ENCODE data around the gene NR5A1. TPM values are rescaled to one million over a fixed set of nuclear protein-coding genes. Genes with fewer than 3 reads are reported as not detected.

NR5A1 gene
- total RNA-seq, 1 donor from 2014 or later: not detected

- Histone ChIP-seq H3K27ac (no peak overlapping the region), H3K27me3 (ENCODE audit: low read depth) (peaks cover 26% of the 10 kb centered on the region), H3K9me3 (no peaks in the 10 kb centered on the region), H3K4me1 (no peaks in the 10 kb centered on the region), H3K4me3 (no peak overlapping the region), H3K36me3 (no peaks in the 10 kb centered on the region)
- DNase-seq (no peak), ATAC-seq (no peak)
- TF ChIP-seq CTCF (IDR thresholded peaks at IDR 0.05): no peak
- intact Hi-C loops (cut with DNase I): no loop called here
Measured at GRCh38 chr9:124471761-124472160, 35.4 kb downstream of the NR5A1 start.

- Histone ChIP-seq H3K36me3 (no peaks in the 10 kb centered on the region), H3K9me3 (no peaks in the 10 kb centered on the region), H3K4me1 (no peaks in the 10 kb centered on the region), H3K27ac (no peak overlapping the region), H3K4me3 (no peak overlapping the region), H3K27me3 (ENCODE audit: low read depth) (peaks cover 16% of the 10 kb centered on the region)
- DNase-seq (no peak), ATAC-seq (no peak)
- TF ChIP-seq CTCF (IDR thresholded peaks at IDR 0.05): no peak
- intact Hi-C loops (cut with DNase I): no loop called here
Measured at GRCh38 chr9:124470726-124471125, 36.5 kb downstream of the NR5A1 start.

DNA sequence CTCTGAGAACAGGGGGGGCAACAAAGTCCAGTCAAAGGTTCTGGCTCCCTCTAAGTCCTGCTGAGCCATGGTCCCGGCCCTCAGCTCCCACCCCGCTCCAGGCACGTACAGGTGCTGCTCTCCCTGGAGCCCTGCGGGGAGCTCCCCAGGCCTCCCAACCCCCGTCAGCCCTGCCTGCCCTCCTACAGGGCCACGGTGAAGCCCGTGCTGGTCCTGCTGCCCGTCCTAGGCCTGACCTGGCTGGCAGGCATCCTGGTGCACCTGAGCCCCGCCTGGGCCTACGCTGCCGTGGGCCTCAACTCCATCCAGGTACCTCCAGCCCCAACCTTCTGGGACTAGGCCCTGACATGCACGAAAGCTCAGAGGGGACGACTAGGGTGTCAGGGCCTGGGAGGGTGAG is 36.9 kb downstream of the NR5A1 start:
- ATAC-seq (no peak), DNase-seq (no peak)
- intact Hi-C loops (cut with DNase I): no loop called here
- TF ChIP-seq CTCF (IDR thresholded peaks at IDR 0.05): no peak
- Histone ChIP-seq H3K9me3 (no peaks in the 10 kb centered on the region), H3K36me3 (no peaks in the 10 kb centered on the region), H3K27me3 (ENCODE audit: low read depth) (peaks cover 12% of the 10 kb centered on the region), H3K4me1 (no peaks in the 10 kb centered on the region), H3K4me3 (no peak overlapping the region), H3K27ac (no peak overlapping the region)

- no peak for DNase-seq
- H3K4me3 ChIP-seq: no peak overlapping the region
- no peak for TF ChIP-seq CTCF (IDR thresholded peaks at IDR 0.05)
- H3K27ac ChIP-seq: no peak overlapping the region
- no peaks in the 10 kb centered on the region for H3K9me3 ChIP-seq
- peaks cover 6% of the 10 kb centered on the region for H3K27me3 ChIP-seq (ENCODE audit: low read depth)
- intact Hi-C loops (cut with DNase I): no loop called here
- no peaks in the 10 kb centered on the region for H3K4me1 ChIP-seq
- H3K36me3 ChIP-seq: no peaks in the 10 kb centered on the region
- no peak for ATAC-seq
Measured at GRCh38 chr9:124469011-124469832, 38.0 kb downstream of the NR5A1 start.

DNA sequence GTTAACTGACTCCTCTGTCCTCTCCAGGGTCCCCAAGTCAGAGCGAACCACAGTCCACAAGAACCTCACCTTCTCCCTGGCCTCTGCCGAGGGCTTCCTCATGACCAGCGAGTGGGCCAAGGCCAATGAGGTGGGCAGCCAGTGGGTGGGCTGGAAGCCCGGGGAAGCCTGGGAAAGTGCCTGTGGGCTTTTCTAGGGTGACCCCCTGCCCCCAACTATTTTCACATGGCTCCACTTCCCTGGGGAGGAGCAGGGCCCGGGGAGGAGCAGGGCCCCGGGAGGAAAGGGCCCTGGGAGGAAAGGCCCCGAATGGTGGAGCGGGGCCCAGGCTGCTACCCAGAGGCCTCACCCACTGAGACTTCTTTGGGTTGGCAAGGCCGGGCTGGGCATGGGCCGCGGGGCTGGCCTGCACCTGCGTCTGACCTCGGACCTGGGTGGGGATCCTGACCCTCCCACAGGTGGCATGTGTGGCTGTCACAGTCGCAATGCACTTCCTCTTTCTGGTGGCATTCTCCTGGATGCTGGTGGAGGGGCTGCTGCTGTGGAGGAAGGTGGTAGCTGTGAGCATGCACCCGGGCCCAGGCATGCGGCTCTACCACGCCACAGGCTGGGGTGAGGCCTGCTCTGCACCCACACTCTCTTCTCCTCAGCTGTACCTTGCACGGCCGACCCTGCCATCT is 39.0 kb downstream of the NR5A1 start:
- Histone ChIP-seq H3K27ac (no peak overlapping the region), H3K4me1 (no peaks in the 10 kb centered on the region), H3K36me3 (no peaks in the 10 kb centered on the region), H3K27me3 (ENCODE audit: low read depth) (peaks cover 6% of the 10 kb centered on the region), H3K9me3 (peaks cover 2% of the 10 kb centered on the region), H3K4me3 (no peak overlapping the region)
- TF ChIP-seq CTCF (IDR thresholded peaks at IDR 0.05): no peak
- DNase-seq (peak; percentile 28), ATAC-seq (no peak)
- intact Hi-C loops (cut with DNase I): no loop called here
